Measurements from ENCODE around the gene IPO5.

IPO5 gene

DNA sequence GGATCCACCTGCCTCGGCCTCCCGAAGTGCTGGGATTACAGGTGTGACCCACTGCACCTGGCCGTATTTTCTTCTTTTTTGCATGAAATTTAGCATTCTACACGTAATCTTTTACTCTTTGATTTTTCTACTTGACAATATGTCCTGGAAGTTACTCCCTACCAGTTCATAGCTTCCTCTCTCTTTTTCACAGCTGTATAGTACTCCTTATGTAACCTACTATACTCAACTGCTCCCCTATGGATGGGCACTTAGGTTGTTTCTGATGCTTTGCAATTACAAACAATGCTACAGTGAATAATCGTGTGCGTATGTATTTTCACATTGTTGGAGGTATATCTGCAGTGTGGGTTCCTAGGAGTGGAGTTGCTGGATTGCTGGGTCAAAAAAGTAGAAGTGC is 98.9 kb downstream of the IPO5 start:
- Histone ChIP-seq H3K4me1 (ENCODE audit: control insufficient read depth in 2 of 2, insufficient read depth in 2 of 2, low read length in 2 of 2) (no peaks in the 10 kb centered on the region), H3K36me3 (ENCODE audit: control insufficient read depth in 2 of 2, insufficient read depth in 2 of 2, low read length in 2 of 2) (no peaks in the 10 kb centered on the region), H3K27ac (ENCODE audit: low read depth in 2 of 2, low read length in 2 of 2) (no peak overlapping the region), H3K9me3 (ENCODE audit: control insufficient read depth in 2 of 2, low read length in 2 of 2) (no peaks in the 10 kb centered on the region), H3K9ac (ENCODE audit: low read depth in 1 of 2, low read length in 2 of 2) (no peak overlapping the region), H3K4me3 (ENCODE audit: low read length in 2 of 2) (no peak overlapping the region), H3K27me3 (ENCODE audit: control insufficient read depth in 2 of 2, insufficient read depth in 2 of 2, low read length in 2 of 2) (no peaks in the 10 kb centered on the region)

DNA sequence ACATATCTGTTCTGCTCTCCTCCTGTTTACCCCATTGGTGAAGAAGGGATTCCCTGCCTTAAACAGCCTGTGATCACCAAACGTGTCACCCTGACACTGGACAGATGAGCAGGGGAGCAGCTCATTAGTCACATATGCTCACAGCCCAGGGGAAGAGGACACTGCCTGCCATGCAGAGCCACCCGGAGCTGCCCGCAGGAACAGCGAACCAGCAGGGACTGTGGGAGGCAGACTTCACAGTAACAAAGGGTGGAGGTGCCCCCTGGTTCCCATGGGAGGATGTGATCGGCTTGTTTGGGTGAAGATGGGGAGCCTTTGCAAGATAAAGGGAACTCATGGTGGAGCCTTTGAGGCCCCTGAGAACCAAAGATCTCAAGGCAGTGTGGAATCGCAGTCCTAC is 100.8 kb downstream of the IPO5 start:
- H3K36me3 ChIP-seq (ENCODE audit: control insufficient read depth in 2 of 2, insufficient read depth in 2 of 2, low read length in 2 of 2), result no peaks in the 10 kb centered on the region
- no peaks in the 10 kb centered on the region for H3K27me3 ChIP-seq (ENCODE audit: control insufficient read depth in 2 of 2, insufficient read depth in 2 of 2, low read length in 2 of 2)
- no peaks in the 10 kb centered on the region for H3K4me1 ChIP-seq (ENCODE audit: control insufficient read depth in 2 of 2, insufficient read depth in 2 of 2, low read length in 2 of 2)
- H3K9ac ChIP-seq (ENCODE audit: low read depth in 1 of 2, low read length in 2 of 2), result no peak overlapping the region
- H3K4me3 ChIP-seq (ENCODE audit: low read length in 2 of 2), result no peak overlapping the region
- H3K27ac ChIP-seq (ENCODE audit: low read depth in 2 of 2, low read length in 2 of 2), result no peak overlapping the region
- no peaks in the 10 kb centered on the region for H3K9me3 ChIP-seq (ENCODE audit: control insufficient read depth in 2 of 2, low read length in 2 of 2)

DNA sequence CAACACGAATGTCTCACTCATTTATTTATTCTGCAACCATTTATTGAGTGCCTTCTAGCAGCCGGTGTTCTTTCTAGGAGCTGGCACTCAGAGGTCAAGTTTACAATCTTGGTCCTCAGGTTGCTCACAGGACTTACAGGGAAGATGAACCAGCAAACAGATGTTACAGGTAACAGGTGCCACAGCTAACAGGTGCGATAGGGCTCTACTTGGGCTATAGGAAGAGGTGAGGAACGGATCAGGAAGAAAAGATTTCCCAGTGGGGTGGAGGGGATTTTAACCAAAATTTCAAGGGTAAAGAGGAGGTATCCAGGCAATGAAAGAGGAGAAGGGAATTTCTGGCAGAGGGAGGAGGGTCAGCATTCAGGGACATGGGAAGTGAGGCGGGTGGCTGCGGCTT is 102.1 kb downstream of the IPO5 start:
- Histone ChIP-seq H3K9ac (ENCODE audit: low read depth in 1 of 2, low read length in 2 of 2) (no peak overlapping the region), H3K36me3 (ENCODE audit: control insufficient read depth in 2 of 2, insufficient read depth in 2 of 2, low read length in 2 of 2) (no peaks in the 10 kb centered on the region), H3K4me1 (ENCODE audit: control insufficient read depth in 2 of 2, insufficient read depth in 2 of 2, low read length in 2 of 2) (no peaks in the 10 kb centered on the region), H3K4me3 (ENCODE audit: low read length in 2 of 2) (no peak overlapping the region), H3K9me3 (ENCODE audit: control insufficient read depth in 2 of 2, low read length in 2 of 2) (no peaks in the 10 kb centered on the region), H3K27me3 (ENCODE audit: control insufficient read depth in 2 of 2, insufficient read depth in 2 of 2, low read length in 2 of 2) (no peaks in the 10 kb centered on the region), H3K27ac (ENCODE audit: low read depth in 2 of 2, low read length in 2 of 2) (no peak overlapping the region)

DNA sequence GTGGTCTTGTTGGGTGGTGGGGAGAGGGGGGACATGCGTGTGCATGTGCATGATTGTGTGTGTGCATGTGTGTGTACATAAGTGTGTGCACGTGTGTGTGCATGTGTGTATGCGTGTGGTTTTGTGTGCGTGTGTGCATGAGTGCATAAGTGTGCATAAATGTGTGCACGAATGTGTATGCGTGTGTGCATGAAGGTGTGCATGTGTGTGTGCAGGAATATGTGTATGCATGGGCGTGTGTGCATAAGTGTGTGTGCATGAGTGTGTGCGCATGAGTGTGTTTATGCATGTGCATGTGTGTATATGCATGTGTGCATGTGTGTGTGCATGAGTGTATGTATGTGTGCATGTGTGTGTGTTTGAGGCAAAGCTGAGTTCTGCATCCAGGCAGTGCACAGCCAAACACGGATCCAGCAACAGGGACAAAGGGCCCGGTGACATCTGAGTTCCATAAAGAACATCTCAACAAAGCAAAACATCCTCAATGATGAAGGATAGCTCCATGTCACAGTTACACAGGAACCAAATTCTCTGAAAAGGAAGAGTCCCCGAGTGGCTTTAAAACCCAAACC is 103.5 kb downstream of the IPO5 start:
- no peaks in the 10 kb centered on the region for H3K9me3 ChIP-seq (ENCODE audit: control insufficient read depth in 2 of 2, low read length in 2 of 2)
- H3K36me3 ChIP-seq (ENCODE audit: control insufficient read depth in 2 of 2, insufficient read depth in 2 of 2, low read length in 2 of 2), result no peaks in the 10 kb centered on the region
- H3K27ac ChIP-seq (ENCODE audit: low read depth in 2 of 2, low read length in 2 of 2), result no peak overlapping the region
- H3K9ac ChIP-seq (ENCODE audit: low read depth in 1 of 2, low read length in 2 of 2), result no peak overlapping the region
- H3K4me1 ChIP-seq (ENCODE audit: control insufficient read depth in 2 of 2, insufficient read depth in 2 of 2, low read length in 2 of 2), result no peaks in the 10 kb centered on the region
- H3K4me3 ChIP-seq (ENCODE audit: low read length in 2 of 2), result no peak overlapping the region
- no peaks in the 10 kb centered on the region for H3K27me3 ChIP-seq (ENCODE audit: control insufficient read depth in 2 of 2, insufficient read depth in 2 of 2, low read length in 2 of 2)

DNA sequence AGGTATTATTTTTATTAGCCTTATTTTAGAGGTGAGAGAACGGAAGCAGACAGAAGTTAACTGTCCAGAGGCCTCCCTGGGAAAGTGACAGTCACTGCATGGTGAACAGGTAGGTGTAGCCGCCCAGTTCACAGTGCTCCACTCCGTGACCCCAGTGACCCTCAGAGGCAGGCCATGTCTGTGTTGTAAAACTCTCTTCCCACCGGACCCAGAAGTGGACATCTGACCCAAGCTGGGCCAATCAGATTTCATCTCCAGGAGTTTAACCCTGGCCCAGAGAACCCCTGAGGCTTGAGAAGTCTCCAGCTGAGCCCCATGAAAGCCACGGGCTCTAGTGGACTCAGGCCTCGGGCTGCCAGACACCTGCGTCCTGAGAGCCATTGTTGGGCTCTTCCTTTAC is 105.8 kb downstream of the IPO5 start:
- no peaks in the 10 kb centered on the region for H3K36me3 ChIP-seq (ENCODE audit: control insufficient read depth in 2 of 2, insufficient read depth in 2 of 2, low read length in 2 of 2)
- H3K27ac ChIP-seq (ENCODE audit: low read depth in 2 of 2, low read length in 2 of 2), result no peak overlapping the region
- H3K27me3 ChIP-seq (ENCODE audit: control insufficient read depth in 2 of 2, insufficient read depth in 2 of 2, low read length in 2 of 2), result no peaks in the 10 kb centered on the region
- no peaks in the 10 kb centered on the region for H3K4me1 ChIP-seq (ENCODE audit: control insufficient read depth in 2 of 2, insufficient read depth in 2 of 2, low read length in 2 of 2)
- no peak overlapping the region for H3K9ac ChIP-seq (ENCODE audit: low read depth in 1 of 2, low read length in 2 of 2)
- H3K9me3 ChIP-seq (ENCODE audit: control insufficient read depth in 2 of 2, low read length in 2 of 2), result no peaks in the 10 kb centered on the region
- H3K4me3 ChIP-seq (ENCODE audit: low read length in 2 of 2), result no peak overlapping the region

DNA sequence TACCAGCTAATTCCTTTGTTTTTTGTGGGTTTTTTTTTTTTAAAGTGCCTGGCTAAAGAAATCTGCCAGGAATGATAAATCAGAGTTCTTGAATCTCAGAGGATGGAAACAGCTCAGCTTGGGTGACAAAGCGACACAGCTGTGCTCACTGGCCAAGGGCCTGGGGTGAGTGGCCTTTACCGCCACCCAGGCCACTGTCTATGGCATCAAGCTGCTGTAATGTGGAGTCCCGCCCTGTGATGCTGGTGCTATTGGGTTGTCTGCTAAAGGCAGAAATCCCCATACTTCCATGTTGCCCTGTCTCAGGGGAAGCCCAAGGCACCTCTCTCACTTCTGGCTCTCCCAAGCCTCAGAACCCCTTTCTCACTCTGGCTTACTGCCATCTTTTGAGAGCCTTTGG is 106.8 kb downstream of the IPO5 start:
- Histone ChIP-seq H3K9ac (ENCODE audit: low read depth in 1 of 2, low read length in 2 of 2) (no peak overlapping the region), H3K4me3 (ENCODE audit: low read length in 2 of 2) (no peak overlapping the region), H3K27me3 (ENCODE audit: control insufficient read depth in 2 of 2, insufficient read depth in 2 of 2, low read length in 2 of 2) (no peaks in the 10 kb centered on the region), H3K9me3 (ENCODE audit: control insufficient read depth in 2 of 2, low read length in 2 of 2) (no peaks in the 10 kb centered on the region), H3K27ac (ENCODE audit: low read depth in 2 of 2, low read length in 2 of 2) (no peak overlapping the region), H3K4me1 (ENCODE audit: control insufficient read depth in 2 of 2, insufficient read depth in 2 of 2, low read length in 2 of 2) (no peaks in the 10 kb centered on the region), H3K36me3 (ENCODE audit: control insufficient read depth in 2 of 2, insufficient read depth in 2 of 2, low read length in 2 of 2) (no peaks in the 10 kb centered on the region)

DNA sequence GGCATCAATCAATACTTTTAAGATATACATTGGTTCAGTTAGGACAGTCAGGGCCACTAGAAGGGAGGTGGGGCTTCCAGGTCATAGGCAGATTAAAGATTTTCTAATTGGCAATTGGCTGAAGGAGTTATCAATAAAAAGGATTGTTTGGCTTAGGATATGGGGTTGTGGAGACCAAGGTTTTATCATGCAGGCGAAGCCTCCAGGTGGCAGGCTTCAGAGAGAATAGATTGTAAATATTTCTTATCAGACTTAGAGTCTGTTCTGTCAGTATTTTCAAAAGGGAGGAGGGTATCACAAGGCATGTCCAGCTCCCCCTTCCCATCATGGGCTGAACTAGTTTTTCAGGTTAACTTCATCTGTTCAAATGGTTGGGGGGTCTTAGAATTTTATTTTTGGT is 112.0 kb downstream of the IPO5 start:
- H3K4me1 ChIP-seq (ENCODE audit: control insufficient read depth in 2 of 2, insufficient read depth in 2 of 2, low read length in 2 of 2), result no peaks in the 10 kb centered on the region
- H3K4me3 ChIP-seq (ENCODE audit: low read length in 2 of 2), result no peak overlapping the region
- no peaks in the 10 kb centered on the region for H3K9me3 ChIP-seq (ENCODE audit: control insufficient read depth in 2 of 2, low read length in 2 of 2)
- no peak overlapping the region for H3K9ac ChIP-seq (ENCODE audit: low read depth in 1 of 2, low read length in 2 of 2)
- H3K36me3 ChIP-seq (ENCODE audit: control insufficient read depth in 2 of 2, insufficient read depth in 2 of 2, low read length in 2 of 2), result no peaks in the 10 kb centered on the region
- H3K27ac ChIP-seq (ENCODE audit: low read depth in 2 of 2, low read length in 2 of 2), result no peak overlapping the region
- no peaks in the 10 kb centered on the region for H3K27me3 ChIP-seq (ENCODE audit: control insufficient read depth in 2 of 2, insufficient read depth in 2 of 2, low read length in 2 of 2)

DNA sequence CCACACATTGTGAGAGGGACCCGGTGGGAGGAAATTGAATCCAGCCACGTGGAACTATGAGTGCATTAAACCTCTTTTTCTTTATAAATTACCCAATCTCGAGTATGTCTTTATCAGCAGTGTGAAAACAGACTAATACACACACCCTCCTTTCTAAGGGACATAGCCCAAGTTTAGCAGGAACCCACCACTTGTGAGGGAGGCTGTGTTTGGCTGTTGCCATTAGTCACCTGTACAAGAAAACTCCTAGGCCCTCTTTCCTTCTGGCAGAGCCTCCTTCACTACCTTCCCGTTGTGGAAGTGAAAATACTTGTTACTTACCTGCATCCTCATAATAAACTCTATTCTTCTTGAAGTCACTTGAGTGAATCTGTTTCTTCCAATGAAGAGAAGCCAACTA is 113.2 kb downstream of the IPO5 start:
- Histone ChIP-seq H3K4me3 (ENCODE audit: low read length in 2 of 2) (no peak overlapping the region), H3K27ac (ENCODE audit: low read depth in 2 of 2, low read length in 2 of 2) (no peak overlapping the region), H3K9ac (ENCODE audit: low read depth in 1 of 2, low read length in 2 of 2) (no peak overlapping the region), H3K4me1 (ENCODE audit: control insufficient read depth in 2 of 2, insufficient read depth in 2 of 2, low read length in 2 of 2) (no peaks in the 10 kb centered on the region), H3K36me3 (ENCODE audit: control insufficient read depth in 2 of 2, insufficient read depth in 2 of 2, low read length in 2 of 2) (no peaks in the 10 kb centered on the region), H3K9me3 (ENCODE audit: control insufficient read depth in 2 of 2, low read length in 2 of 2) (no peaks in the 10 kb centered on the region), H3K27me3 (ENCODE audit: control insufficient read depth in 2 of 2, insufficient read depth in 2 of 2, low read length in 2 of 2) (no peaks in the 10 kb centered on the region)

DNA sequence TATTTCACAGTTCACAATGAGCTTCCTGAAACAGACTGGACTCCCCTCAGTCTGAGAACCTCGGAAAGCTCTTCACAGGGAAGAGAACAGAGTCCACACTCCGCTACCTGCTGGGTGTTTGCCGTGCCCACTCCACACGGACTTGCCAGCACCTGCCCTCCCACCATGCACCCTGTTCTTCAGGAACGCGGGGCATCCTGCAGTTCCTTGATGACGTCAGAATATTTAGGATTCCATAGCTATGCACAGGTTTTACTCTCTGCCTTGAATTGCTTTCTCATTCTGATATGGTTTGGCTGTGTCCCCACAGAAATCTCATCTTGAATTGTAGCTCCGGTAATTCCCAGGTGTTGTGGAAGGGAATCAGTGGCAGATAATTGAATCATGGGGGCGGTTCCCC is 115.0 kb downstream of the IPO5 start:
- Histone ChIP-seq H3K36me3 (ENCODE audit: control insufficient read depth in 2 of 2, insufficient read depth in 2 of 2, low read length in 2 of 2) (no peaks in the 10 kb centered on the region), H3K9me3 (ENCODE audit: control insufficient read depth in 2 of 2, low read length in 2 of 2) (no peaks in the 10 kb centered on the region), H3K4me3 (ENCODE audit: low read length in 2 of 2) (no peak overlapping the region), H3K27me3 (ENCODE audit: control insufficient read depth in 2 of 2, insufficient read depth in 2 of 2, low read length in 2 of 2) (no peaks in the 10 kb centered on the region), H3K9ac (ENCODE audit: low read depth in 1 of 2, low read length in 2 of 2) (no peak overlapping the region), H3K27ac (ENCODE audit: low read depth in 2 of 2, low read length in 2 of 2) (no peak overlapping the region), H3K4me1 (ENCODE audit: control insufficient read depth in 2 of 2, insufficient read depth in 2 of 2, low read length in 2 of 2) (no peaks in the 10 kb centered on the region)

DNA sequence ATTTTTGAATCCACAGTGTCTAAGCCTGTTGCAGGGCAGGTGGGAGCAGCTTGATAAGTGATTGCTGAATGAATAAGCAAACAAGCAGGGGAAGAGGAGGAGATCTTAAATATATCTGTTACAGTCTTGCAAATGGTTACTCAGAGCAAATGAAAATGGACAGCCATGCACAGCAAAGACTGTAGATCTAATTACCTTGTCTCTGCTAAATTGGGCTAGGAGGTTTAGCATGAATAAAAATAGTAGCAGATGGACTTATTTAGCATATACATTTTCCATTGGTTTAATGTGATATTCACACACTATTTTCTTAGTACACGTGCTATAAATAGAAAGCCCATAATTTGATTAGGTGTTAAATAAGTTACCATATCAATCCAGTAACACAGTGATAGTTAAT is 116.5 kb downstream of the IPO5 start:
- H3K4me3 ChIP-seq (ENCODE audit: low read length in 2 of 2), result no peak overlapping the region
- H3K27me3 ChIP-seq (ENCODE audit: control insufficient read depth in 2 of 2, insufficient read depth in 2 of 2, low read length in 2 of 2), result no peaks in the 10 kb centered on the region
- H3K4me1 ChIP-seq (ENCODE audit: control insufficient read depth in 2 of 2, insufficient read depth in 2 of 2, low read length in 2 of 2), result no peaks in the 10 kb centered on the region

DNA sequence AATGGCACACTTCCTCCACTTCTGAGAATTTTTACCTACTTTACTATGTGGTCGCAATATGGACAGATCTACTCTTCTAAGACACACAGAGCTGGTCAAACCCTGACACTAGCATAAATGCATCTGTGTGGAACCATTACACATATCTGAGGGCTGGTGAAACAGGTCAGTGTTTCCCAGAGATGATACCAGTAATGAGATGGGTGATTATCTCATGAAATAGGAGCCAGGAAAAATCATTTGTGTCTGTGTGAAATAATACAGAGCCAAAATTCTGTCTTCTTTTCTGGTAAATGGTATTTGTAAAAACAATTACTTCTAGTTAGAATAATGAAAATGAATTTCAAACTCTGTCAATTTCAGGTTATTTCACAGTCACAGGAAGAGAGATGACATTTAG is 117.8 kb downstream of the IPO5 start:
- Histone ChIP-seq H3K4me3 (ENCODE audit: low read length in 2 of 2) (no peak overlapping the region), H3K36me3 (ENCODE audit: control insufficient read depth in 2 of 2, insufficient read depth in 2 of 2, low read length in 2 of 2) (no peaks in the 10 kb centered on the region), H3K4me1 (ENCODE audit: control insufficient read depth in 2 of 2, insufficient read depth in 2 of 2, low read length in 2 of 2) (no peaks in the 10 kb centered on the region), H3K27ac (ENCODE audit: low read depth in 2 of 2, low read length in 2 of 2) (no peak overlapping the region), H3K27me3 (ENCODE audit: control insufficient read depth in 2 of 2, insufficient read depth in 2 of 2, low read length in 2 of 2) (no peaks in the 10 kb centered on the region), H3K9ac (ENCODE audit: low read depth in 1 of 2, low read length in 2 of 2) (no peak overlapping the region), H3K9me3 (ENCODE audit: control insufficient read depth in 2 of 2, low read length in 2 of 2) (no peaks in the 10 kb centered on the region)

More for the DNA sequence above, 116.5 kb downstream of the IPO5 start:
- Histone ChIP-seq H3K9ac (ENCODE audit: low read depth in 1 of 2, low read length in 2 of 2) (no peak overlapping the region), H3K9me3 (ENCODE audit: control insufficient read depth in 2 of 2, low read length in 2 of 2) (no peaks in the 10 kb centered on the region), H3K36me3 (ENCODE audit: control insufficient read depth in 2 of 2, insufficient read depth in 2 of 2, low read length in 2 of 2) (no peaks in the 10 kb centered on the region), H3K27ac (ENCODE audit: low read depth in 2 of 2, low read length in 2 of 2) (no peak overlapping the region)
